Measurements from ENCODE around the gene ANGEL1. TPM values are rescaled to one million over a fixed set of nuclear protein-coding genes. Genes with fewer than 3 reads are reported as not detected.
A peak's percentile ranks its signal among the peaks of the same experiment; 100 is the strongest.

The ANGEL1 gene
- polyA plus RNA-seq, 1 donor: 29.2 TPM

DNA sequence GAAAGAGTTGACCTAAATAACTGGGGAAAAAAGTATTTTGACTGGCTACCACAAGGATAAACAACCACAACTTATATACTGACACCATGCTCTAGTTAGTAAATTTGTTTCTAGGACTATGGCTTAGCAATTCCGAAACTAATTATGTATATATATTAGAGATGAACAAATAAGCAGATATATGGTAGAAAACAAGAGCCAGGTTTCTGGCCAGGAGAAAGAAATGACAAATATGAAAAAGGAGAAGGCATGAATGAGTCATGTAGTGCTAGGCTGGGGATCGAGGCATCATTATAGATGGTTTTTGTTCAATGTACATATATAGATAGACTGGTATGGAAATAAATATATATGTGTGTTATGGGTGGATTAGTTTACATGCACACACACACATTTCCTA lies 8.0 kb upstream of the ANGEL1 start:
- Histone ChIP-seq H3K9me3 (ENCODE audit: control insufficient read depth, low read depth, low read length) (no peaks in the 10 kb centered on the region), H3K4me3 (ENCODE audit: low read length) (no peak overlapping the region), H3K27ac (ENCODE audit: low read length) (no peak overlapping the region), H3K36me3 (ENCODE audit: control insufficient read depth, insufficient read depth, low read length) (no peaks in the 10 kb centered on the region), H3K4me1 (ENCODE audit: control insufficient read depth, insufficient read depth, low read length) (no peaks in the 10 kb centered on the region), H3K27me3 (ENCODE audit: control insufficient read depth, insufficient read depth, low read length) (peaks cover 2% of the 10 kb centered on the region)
- WGBS (ENCODE audit: insufficient coverage, low lambda C conversion rate): 100% methylated on average over 1 of the region's 2 CpGs
- no peak for DNase-seq

DNA sequence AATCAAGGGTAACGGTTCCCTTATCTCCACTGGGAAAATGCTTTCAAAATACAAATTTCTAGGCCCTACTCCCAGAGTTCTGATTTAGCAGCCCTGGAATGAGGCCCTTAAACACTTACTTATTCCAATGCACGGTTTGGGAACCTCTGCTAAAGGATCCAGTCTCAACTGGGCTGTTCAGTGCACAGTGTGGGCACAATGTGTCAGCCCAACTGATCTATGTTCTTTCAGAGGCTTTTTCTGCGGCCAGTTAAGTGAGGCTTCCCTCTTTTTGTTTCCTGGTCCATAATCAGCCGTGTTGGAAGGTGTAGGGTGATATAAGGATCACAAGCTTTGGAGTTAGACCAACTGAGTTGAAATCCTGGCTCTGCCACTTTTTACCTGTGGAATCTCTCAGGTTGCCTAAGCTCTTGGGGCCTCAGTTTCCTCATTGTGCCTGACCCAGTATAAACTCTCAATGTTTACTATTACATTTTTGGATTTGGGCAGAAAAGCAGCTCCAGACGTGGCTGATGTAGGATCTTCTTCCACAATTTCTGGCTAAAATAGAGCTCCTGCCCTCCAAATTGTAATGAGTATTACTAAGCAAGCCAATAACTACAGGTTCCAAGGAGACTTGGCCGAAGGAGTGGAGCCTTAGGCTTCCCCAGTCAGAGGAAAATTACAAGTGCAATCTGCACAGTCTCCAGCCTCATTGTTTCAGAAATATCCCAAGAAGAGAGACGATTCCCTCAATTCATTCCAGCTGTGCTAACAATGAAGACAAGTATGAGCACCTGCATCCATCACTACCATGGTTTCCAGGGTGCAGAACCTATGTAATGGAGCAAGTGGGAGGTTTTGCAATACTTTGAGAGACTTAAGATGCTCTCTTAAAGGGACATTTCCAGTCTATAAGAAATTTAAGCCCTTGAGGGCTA lies 2.3 kb upstream of the ANGEL1 start:
- H3K4me3 ChIP-seq (ENCODE audit: low read length): no peak overlapping the region
- no peak overlapping the region for H3K27ac ChIP-seq (ENCODE audit: low read length)
- H3K4me1 ChIP-seq (ENCODE audit: control insufficient read depth, insufficient read depth, low read length): peaks cover 6% of the 10 kb centered on the region
- H3K27me3 ChIP-seq (ENCODE audit: control insufficient read depth, insufficient read depth, low read length): no peaks in the 10 kb centered on the region
- H3K9me3 ChIP-seq (ENCODE audit: control insufficient read depth, low read depth, low read length): no peaks in the 10 kb centered on the region
- no CpG with 5 or more reads among the region's 7 CpGs for WGBS (ENCODE audit: insufficient coverage, low lambda C conversion rate)
- H3K36me3 ChIP-seq (ENCODE audit: control insufficient read depth, insufficient read depth, low read length): no peaks in the 10 kb centered on the region
- DNase-seq: no peak

DNA sequence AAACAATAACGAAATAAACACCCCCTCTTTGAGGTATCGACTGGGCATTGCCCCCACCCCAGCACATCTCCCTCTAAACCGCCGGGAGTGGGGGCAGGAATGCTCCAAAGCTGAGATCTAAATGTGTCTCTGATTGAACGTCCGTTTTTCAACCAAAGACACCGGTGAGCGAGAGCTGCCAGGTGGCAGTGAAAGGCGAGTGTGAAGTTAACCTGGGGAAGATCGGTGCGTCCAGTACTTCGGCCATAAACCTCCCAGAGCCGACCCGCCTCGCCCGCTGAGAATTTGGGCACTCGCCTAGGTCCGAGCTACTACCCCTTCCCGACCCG lies 625 bp downstream of the ANGEL1 start:
- no peaks in the 10 kb centered on the region for H3K9me3 ChIP-seq (ENCODE audit: control insufficient read depth, low read depth, low read length)
- peaks cover 6% of the 10 kb centered on the region for H3K4me1 ChIP-seq (ENCODE audit: control insufficient read depth, insufficient read depth, low read length)
- H3K4me3 ChIP-seq (ENCODE audit: low read length): peak overlapping the region; percentile 89
- no peaks in the 10 kb centered on the region for H3K27me3 ChIP-seq (ENCODE audit: control insufficient read depth, insufficient read depth, low read length)
- H3K27ac ChIP-seq (ENCODE audit: low read length): peak overlapping the region; percentile 68
- DNase-seq: no peak
- WGBS (ENCODE audit: insufficient coverage, low lambda C conversion rate): 0% methylated on average over 1 of the region's 20 CpGs
- H3K36me3 ChIP-seq (ENCODE audit: control insufficient read depth, insufficient read depth, low read length): peaks cover 25% of the 10 kb centered on the region

DNA sequence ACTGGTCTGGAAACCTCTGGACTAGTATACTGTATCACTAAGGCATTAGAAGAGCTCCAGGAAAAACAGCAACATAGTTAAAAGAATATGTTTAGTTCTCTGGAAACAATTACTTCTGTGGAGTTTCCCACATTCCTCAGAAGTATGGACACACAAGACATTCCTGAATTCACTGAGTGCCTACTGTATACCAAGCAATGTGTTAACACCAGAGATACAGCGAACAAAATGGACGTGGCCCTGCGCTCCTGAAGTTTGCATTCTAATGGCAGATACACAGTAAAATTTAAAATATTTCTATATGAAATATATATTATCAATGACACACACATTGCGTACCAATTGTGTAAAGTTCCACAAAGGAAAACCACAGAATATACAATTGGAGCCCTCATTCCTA lies 1.1 kb downstream of the ANGEL1 start:
- Histone ChIP-seq H3K9me3 (ENCODE audit: control insufficient read depth, low read depth, low read length) (no peaks in the 10 kb centered on the region), H3K27ac (ENCODE audit: low read length) (peak overlapping the region; percentile 68), H3K4me1 (ENCODE audit: control insufficient read depth, insufficient read depth, low read length) (peaks cover 6% of the 10 kb centered on the region), H3K27me3 (ENCODE audit: control insufficient read depth, insufficient read depth, low read length) (no peaks in the 10 kb centered on the region), H3K4me3 (ENCODE audit: low read length) (peak overlapping the region; percentile 89), H3K36me3 (ENCODE audit: control insufficient read depth, insufficient read depth, low read length) (peaks cover 30% of the 10 kb centered on the region)
- DNase-seq: peak in 1 of 2 donors; percentile 39
- WGBS (ENCODE audit: insufficient coverage, low lambda C conversion rate): no CpG with 5 or more reads among the region's 4 CpGs

DNA sequence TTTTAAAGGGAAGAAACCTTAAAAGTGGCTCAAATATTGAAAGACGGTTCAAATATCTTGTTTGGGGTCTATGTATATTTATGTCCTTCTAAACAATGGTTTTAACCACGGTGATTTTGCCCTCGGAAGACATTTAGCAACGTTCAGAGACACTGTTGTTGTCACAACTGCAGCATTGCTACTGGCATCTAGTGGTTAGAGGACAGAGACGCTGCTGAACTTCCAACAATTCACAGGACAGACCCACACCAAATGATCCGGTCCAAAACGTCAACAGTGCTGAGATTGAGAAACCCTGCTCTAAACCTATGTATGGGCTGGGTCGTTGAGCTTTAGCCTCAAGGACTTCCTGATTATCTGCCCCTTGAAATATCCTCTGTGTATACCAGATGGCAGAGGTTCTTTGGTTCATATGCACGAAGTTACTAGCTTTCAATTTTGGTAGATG lies 1.7 kb downstream of the ANGEL1 start:
- H3K9me3 ChIP-seq (ENCODE audit: control insufficient read depth, low read depth, low read length): no peaks in the 10 kb centered on the region
- H3K4me3 ChIP-seq (ENCODE audit: low read length): no peak overlapping the region
- H3K36me3 ChIP-seq (ENCODE audit: control insufficient read depth, insufficient read depth, low read length): peaks cover 36% of the 10 kb centered on the region
- no peaks in the 10 kb centered on the region for H3K27me3 ChIP-seq (ENCODE audit: control insufficient read depth, insufficient read depth, low read length)
- WGBS (ENCODE audit: insufficient coverage, low lambda C conversion rate): 29% methylated on average over 1 of the region's 9 CpGs
- H3K4me1 ChIP-seq (ENCODE audit: control insufficient read depth, insufficient read depth, low read length): peaks cover 6% of the 10 kb centered on the region
- no peak overlapping the region for H3K27ac ChIP-seq (ENCODE audit: low read length)
- peak; percentile 24 to 65 for DNase-seq

DNA sequence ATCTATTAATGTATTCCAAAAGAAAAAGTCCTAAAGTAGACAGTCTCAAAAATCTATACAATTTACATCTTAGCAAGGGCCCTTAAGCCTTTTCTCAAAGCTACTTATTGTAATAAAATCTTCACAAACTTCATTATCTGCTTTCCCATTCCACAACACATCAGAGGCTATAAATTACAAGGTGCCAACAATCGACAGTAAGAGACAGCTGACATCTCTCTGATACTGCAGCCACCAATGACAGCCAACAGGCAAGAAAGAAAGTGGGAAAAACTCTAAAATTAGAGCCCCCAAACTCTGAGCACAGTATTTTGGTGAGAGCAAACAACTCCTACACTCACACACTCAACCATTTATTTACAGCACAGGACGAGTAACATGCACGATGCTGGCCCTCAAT lies 2.2 kb downstream of the ANGEL1 start:
- DNase-seq: no peak
- peaks cover 6% of the 10 kb centered on the region for H3K4me1 ChIP-seq (ENCODE audit: control insufficient read depth, insufficient read depth, low read length)
- no CpG with 5 or more reads among the region's 3 CpGs for WGBS (ENCODE audit: insufficient coverage, low lambda C conversion rate)
- H3K27ac ChIP-seq (ENCODE audit: low read length): no peak overlapping the region
- no peaks in the 10 kb centered on the region for H3K9me3 ChIP-seq (ENCODE audit: control insufficient read depth, low read depth, low read length)
- no peak overlapping the region for H3K4me3 ChIP-seq (ENCODE audit: low read length)
- H3K36me3 ChIP-seq (ENCODE audit: control insufficient read depth, insufficient read depth, low read length): peaks cover 36% of the 10 kb centered on the region
- H3K27me3 ChIP-seq (ENCODE audit: control insufficient read depth, insufficient read depth, low read length): no peaks in the 10 kb centered on the region

DNA sequence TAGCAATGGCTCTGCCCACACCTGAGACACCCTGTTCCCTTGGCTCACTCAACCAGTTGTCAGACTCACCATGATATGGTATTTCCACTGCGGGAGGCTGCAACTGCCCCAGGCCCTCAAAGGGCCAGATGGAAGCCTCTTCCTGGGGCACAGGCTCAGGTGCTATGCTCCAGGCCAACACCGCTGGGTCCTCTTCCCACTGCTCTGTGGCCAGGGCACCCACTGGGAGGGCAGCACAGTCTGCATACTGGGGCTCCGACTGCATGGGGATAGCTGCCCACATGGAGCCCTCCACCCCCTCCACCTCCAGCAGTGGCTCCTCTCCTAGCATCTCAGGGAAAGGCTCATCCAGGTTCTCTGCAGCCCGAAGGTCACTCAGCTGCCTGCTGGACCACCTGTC lies 3.7 kb downstream of the ANGEL1 start:
- H3K27me3 ChIP-seq (ENCODE audit: control insufficient read depth, insufficient read depth, low read length): no peaks in the 10 kb centered on the region
- no peaks in the 10 kb centered on the region for H3K9me3 ChIP-seq (ENCODE audit: control insufficient read depth, low read depth, low read length)
- no CpG with 5 or more reads among the region's 4 CpGs for WGBS (ENCODE audit: insufficient coverage, low lambda C conversion rate)
- H3K4me1 ChIP-seq (ENCODE audit: control insufficient read depth, insufficient read depth, low read length): peaks cover 6% of the 10 kb centered on the region
- no peak overlapping the region for H3K27ac ChIP-seq (ENCODE audit: low read length)
- peaks cover 45% of the 10 kb centered on the region for H3K36me3 ChIP-seq (ENCODE audit: control insufficient read depth, insufficient read depth, low read length)
- no peak for DNase-seq
- no peak overlapping the region for H3K4me3 ChIP-seq (ENCODE audit: low read length)

DNA sequence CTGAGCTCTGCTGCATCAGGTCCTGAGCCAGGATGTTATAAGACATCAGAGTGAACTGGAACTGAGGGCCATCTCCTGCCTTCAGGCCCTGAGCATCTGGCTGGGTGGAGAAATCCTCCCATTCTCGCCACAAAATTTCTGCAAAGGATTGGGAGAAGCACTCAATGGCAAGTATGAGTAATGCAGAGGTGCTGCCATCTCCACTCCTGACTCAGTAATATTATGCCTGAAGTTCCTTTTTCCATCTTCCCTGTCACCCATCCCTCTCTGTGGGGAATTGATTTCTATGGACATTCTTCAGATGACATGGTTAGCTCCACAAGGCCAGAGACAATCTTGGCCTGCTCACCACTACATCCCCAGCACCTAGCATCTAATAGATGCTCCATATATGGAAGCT lies 4.7 kb downstream of the ANGEL1 start:
- WGBS (ENCODE audit: insufficient coverage, low lambda C conversion rate): no CpG with 5 or more reads among the region's 1 CpG
- Histone ChIP-seq H3K36me3 (ENCODE audit: control insufficient read depth, insufficient read depth, low read length) (peaks cover 54% of the 10 kb centered on the region), H3K9me3 (ENCODE audit: control insufficient read depth, low read depth, low read length) (no peaks in the 10 kb centered on the region), H3K4me3 (ENCODE audit: low read length) (no peak overlapping the region), H3K27ac (ENCODE audit: low read length) (no peak overlapping the region), H3K27me3 (ENCODE audit: control insufficient read depth, insufficient read depth, low read length) (no peaks in the 10 kb centered on the region), H3K4me1 (ENCODE audit: control insufficient read depth, insufficient read depth, low read length) (peaks cover 6% of the 10 kb centered on the region)
- no peak for DNase-seq

DNA sequence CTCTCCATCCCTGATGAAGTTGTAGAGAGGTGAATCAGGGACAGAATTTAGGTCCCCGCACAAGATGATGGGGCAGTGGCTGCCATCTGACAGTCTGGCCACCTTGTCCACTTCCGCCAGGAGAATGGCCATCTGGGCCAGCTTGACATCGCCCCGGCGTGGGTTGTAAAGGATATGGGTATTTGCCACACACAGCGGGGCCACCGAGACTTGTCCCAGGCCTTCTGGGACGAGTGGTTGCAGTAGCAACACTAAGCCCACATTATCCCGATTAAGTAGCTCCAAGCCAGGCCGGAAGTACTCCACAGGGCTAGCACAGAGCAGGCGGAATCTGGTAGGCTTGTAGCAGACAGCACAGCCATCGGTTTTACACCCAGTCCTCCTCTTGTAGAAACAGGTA lies 6.2 kb downstream of the ANGEL1 start:
- no peak for DNase-seq
- Histone ChIP-seq H3K4me3 (ENCODE audit: low read length) (no peak overlapping the region), H3K4me1 (ENCODE audit: control insufficient read depth, insufficient read depth, low read length) (peaks cover 4% of the 10 kb centered on the region), H3K36me3 (ENCODE audit: control insufficient read depth, insufficient read depth, low read length) (peaks cover 61% of the 10 kb centered on the region), H3K27me3 (ENCODE audit: control insufficient read depth, insufficient read depth, low read length) (no peaks in the 10 kb centered on the region), H3K9me3 (ENCODE audit: control insufficient read depth, low read depth, low read length) (no peaks in the 10 kb centered on the region), H3K27ac (ENCODE audit: low read length) (no peak overlapping the region)
- no CpG with 5 or more reads among the region's 12 CpGs for WGBS (ENCODE audit: insufficient coverage, low lambda C conversion rate)

DNA sequence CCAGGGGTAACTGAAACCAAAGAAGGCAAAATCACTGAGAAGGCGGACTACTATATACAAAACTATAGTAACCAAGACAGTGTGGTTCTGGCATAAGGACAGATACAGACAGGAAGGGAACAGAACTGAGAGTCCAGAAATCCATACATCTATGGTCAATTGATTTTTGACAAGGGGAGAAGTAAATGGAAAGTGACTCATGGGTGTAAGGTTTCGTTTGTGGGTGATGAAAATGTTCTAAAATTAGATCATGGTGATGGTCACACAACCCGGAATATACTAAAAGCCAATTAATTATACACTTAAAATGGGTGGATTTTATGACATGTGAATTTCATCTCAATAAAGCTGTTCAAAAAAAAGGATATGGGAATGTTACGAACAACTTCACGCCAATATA lies 18.7 kb downstream of the ANGEL1 start:
- DNase-seq: no peak
- 100% methylated on average over 2 of the region's 5 CpGs for WGBS (ENCODE audit: insufficient coverage, low lambda C conversion rate)
- peaks cover 31% of the 10 kb centered on the region for H3K36me3 ChIP-seq (ENCODE audit: control insufficient read depth, insufficient read depth, low read length)
- H3K9me3 ChIP-seq (ENCODE audit: control insufficient read depth, low read depth, low read length): no peaks in the 10 kb centered on the region
- H3K27me3 ChIP-seq (ENCODE audit: control insufficient read depth, insufficient read depth, low read length): no peaks in the 10 kb centered on the region
- no peak overlapping the region for H3K27ac ChIP-seq (ENCODE audit: low read length)
- H3K4me1 ChIP-seq (ENCODE audit: control insufficient read depth, insufficient read depth, low read length): no peaks in the 10 kb centered on the region
- no peak overlapping the region for H3K4me3 ChIP-seq (ENCODE audit: low read length)

DNA sequence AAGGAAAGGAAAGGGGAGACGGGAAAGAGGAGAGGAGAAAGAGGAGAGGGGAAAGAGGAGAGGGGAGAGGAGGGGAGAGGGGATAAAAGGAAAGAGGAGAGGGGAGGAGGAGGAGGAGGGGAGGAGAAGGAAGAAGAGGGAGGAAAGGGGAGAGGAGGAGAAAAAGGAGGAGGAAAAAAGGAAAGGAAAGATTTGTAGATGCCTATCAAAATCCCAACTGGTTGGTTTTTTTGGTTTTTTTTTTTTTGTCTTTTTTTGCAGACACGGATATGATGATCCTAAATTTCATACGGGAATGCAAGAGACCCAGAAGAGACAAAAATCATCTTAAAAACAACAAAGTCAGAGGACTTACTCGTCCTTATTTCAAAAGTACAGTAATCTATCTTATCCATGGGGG lies 19.4 kb downstream of the ANGEL1 start:
- Histone ChIP-seq H3K27ac (ENCODE audit: low read length) (no peak overlapping the region), H3K4me1 (ENCODE audit: control insufficient read depth, insufficient read depth, low read length) (no peaks in the 10 kb centered on the region), H3K9me3 (ENCODE audit: control insufficient read depth, low read depth, low read length) (no peaks in the 10 kb centered on the region), H3K27me3 (ENCODE audit: control insufficient read depth, insufficient read depth, low read length) (no peaks in the 10 kb centered on the region), H3K4me3 (ENCODE audit: low read length) (no peak overlapping the region), H3K36me3 (ENCODE audit: control insufficient read depth, insufficient read depth, low read length) (peaks cover 38% of the 10 kb centered on the region)
- DNase-seq: no peak
- WGBS (ENCODE audit: insufficient coverage, low lambda C conversion rate): 100% methylated on average over 1 of the region's 4 CpGs

Measured in large intestine (tissue), 3 donors.